IPS-18a (cell line): Measurements from ENCODE around the gene TMEM41B.
A peak's percentile ranks its signal among the peaks of the same experiment; 100 is the strongest.

Experiments used
- H3K27ac ChIP-seq: one replicate; pipeline ENCODE4 v1.5.1; 2013; ENCODE audit warnings: low read length
- H3K27me3 ChIP-seq: one replicate; pipeline ENCODE4 v1.6.1; 2013; ENCODE audit warnings: mild to moderate bottlenecking, low read length; ENCODE audit not compliant: control insufficient read depth, insufficient read depth
- H3K36me3 ChIP-seq: one replicate; pipeline ENCODE4 v1.6.1; 2013; ENCODE audit warnings: low read depth, low read length; ENCODE audit not compliant: control insufficient read depth
- H3K4me1 ChIP-seq: one replicate; pipeline ENCODE4 v1.6.1; 2013; ENCODE audit warnings: low read depth, low read length; ENCODE audit not compliant: control insufficient read depth
- H3K4me3 ChIP-seq: one replicate; pipeline ENCODE4 v1.5.1; 2013; ENCODE audit warnings: low read length
- H3K9ac ChIP-seq: one replicate; pipeline ENCODE4 v1.6.1; 2013; ENCODE audit warnings: mild to moderate bottlenecking, low read length, moderate library complexity
- H3K9me3 ChIP-seq: one replicate; pipeline ENCODE4 v1.6.1; 2013; ENCODE audit warnings: low read depth, low read length; ENCODE audit not compliant: control insufficient read depth

Gene TMEM41B

GRCh38 chr11:9301720-9302119 is 12.7 kb downstream of the TMEM41B start:
- no peaks in the 10 kb centered on the region for H3K4me1 ChIP-seq
- no peak overlapping the region for H3K27ac ChIP-seq
- H3K4me3 ChIP-seq, result no peak overlapping the region
- no peaks in the 10 kb centered on the region for H3K27me3 ChIP-seq
- H3K36me3 ChIP-seq, result no peaks in the 10 kb centered on the region
- H3K9me3 ChIP-seq, result no peaks in the 10 kb centered on the region
- no peak overlapping the region for H3K9ac ChIP-seq

GRCh38 chr11:9293646-9294045 is 20.7 kb downstream of the TMEM41B start:
- Histone ChIP-seq H3K36me3 (peaks cover 15% of the 10 kb centered on the region), H3K4me3 (no peak overlapping the region), H3K9me3 (no peaks in the 10 kb centered on the region)

GRCh38 chr11:9285850-9286587 is 28.4 kb downstream of the TMEM41B start:
- peaks cover 18% of the 10 kb centered on the region for H3K36me3 ChIP-seq
- no peaks in the 10 kb centered on the region for H3K27me3 ChIP-seq
- H3K27ac ChIP-seq, result no peak overlapping the region
- no peaks in the 10 kb centered on the region for H3K4me1 ChIP-seq
- H3K9ac ChIP-seq, result no peak overlapping the region
- H3K4me3 ChIP-seq, result no peak overlapping the region
- no peaks in the 10 kb centered on the region for H3K9me3 ChIP-seq

More at GRCh38 chr11:9293646-9294045, 20.7 kb downstream of the TMEM41B start:
- no peaks in the 10 kb centered on the region for H3K27me3 ChIP-seq
- H3K9ac ChIP-seq, result no peak overlapping the region
- no peaks in the 10 kb centered on the region for H3K4me1 ChIP-seq
- H3K27ac ChIP-seq, result no peak overlapping the region

GRCh38 chr11:9280655-9281301 is 33.6 kb downstream of the TMEM41B start:
- Histone ChIP-seq H3K27me3 (no peaks in the 10 kb centered on the region), H3K9me3 (no peaks in the 10 kb centered on the region), H3K27ac (no peak overlapping the region), H3K4me3 (no peak overlapping the region), H3K9ac (no peak overlapping the region), H3K36me3 (peaks cover 9% of the 10 kb centered on the region), H3K4me1 (no peaks in the 10 kb centered on the region)

GRCh38 chr11:9277176-9277575 is 37.2 kb downstream of the TMEM41B start:
- Histone ChIP-seq H3K27ac (no peak overlapping the region), H3K27me3 (no peaks in the 10 kb centered on the region), H3K9ac (no peak overlapping the region), H3K4me3 (no peak overlapping the region), H3K4me1 (no peaks in the 10 kb centered on the region), H3K9me3 (no peaks in the 10 kb centered on the region), H3K36me3 (peaks cover 5% of the 10 kb centered on the region)

GRCh38 chr11:9276571-9276970 is 37.8 kb downstream of the TMEM41B start:
- Histone ChIP-seq H3K27me3 (no peaks in the 10 kb centered on the region), H3K9me3 (no peaks in the 10 kb centered on the region), H3K36me3 (peaks cover 5% of the 10 kb centered on the region), H3K4me3 (no peak overlapping the region), H3K4me1 (no peaks in the 10 kb centered on the region), H3K27ac (no peak overlapping the region), H3K9ac (no peak overlapping the region)

GRCh38 chr11:9274499-9275258 is 39.7 kb downstream of the TMEM41B start:
- Histone ChIP-seq H3K4me1 (no peaks in the 10 kb centered on the region), H3K27me3 (no peaks in the 10 kb centered on the region), H3K4me3 (no peak overlapping the region), H3K27ac (no peak overlapping the region), H3K9me3 (no peaks in the 10 kb centered on the region), H3K9ac (no peak overlapping the region), H3K36me3 (no peaks in the 10 kb centered on the region)

- Histone ChIP-seq H3K27me3 (no peaks in the 10 kb centered on the region), H3K36me3 (no peaks in the 10 kb centered on the region), H3K4me3 (no peak overlapping the region), H3K9me3 (no peaks in the 10 kb centered on the region), H3K9ac (no peak overlapping the region), H3K27ac (no peak overlapping the region), H3K4me1 (no peaks in the 10 kb centered on the region)
Measured at GRCh38 chr11:9273376-9274336, 40.7 kb downstream of the TMEM41B start.

- Histone ChIP-seq H3K4me1 (peaks cover 16% of the 10 kb centered on the region), H3K4me3 (no peak overlapping the region)
Measured at GRCh38 chr11:9269492-9270013, 44.8 kb downstream of the TMEM41B start.

GRCh38 chr11:9267680-9268079 is 46.7 kb downstream of the TMEM41B start:
- Histone ChIP-seq H3K27ac (no peak overlapping the region), H3K36me3 (no peaks in the 10 kb centered on the region)

More at GRCh38 chr11:9269492-9270013, 44.8 kb downstream of the TMEM41B start:
- Histone ChIP-seq H3K9me3 (no peaks in the 10 kb centered on the region), H3K36me3 (no peaks in the 10 kb centered on the region), H3K9ac (no peak overlapping the region), H3K27ac (no peak overlapping the region), H3K27me3 (no peaks in the 10 kb centered on the region)

More at GRCh38 chr11:9267680-9268079, 46.7 kb downstream of the TMEM41B start:
- H3K9ac ChIP-seq, result no peak overlapping the region
- peak overlapping the region; percentile 9 for H3K4me3 ChIP-seq
- no peaks in the 10 kb centered on the region for H3K9me3 ChIP-seq
- H3K27me3 ChIP-seq, result no peaks in the 10 kb centered on the region
- H3K4me1 ChIP-seq, result peaks cover 16% of the 10 kb centered on the region
